Panc1 (cell line): ENCODE data around the gene FAM227A. TPM values are rescaled to one million over a fixed set of nuclear protein-coding genes. Genes with fewer than 3 reads are reported as not detected.

Experiments used
- ATAC-seq: fragments of 200-7000 bp; cut with Tn5 transposase; 2 replicates; pipeline ENCODE4 v1.9.1; 2020; ENCODE audit warnings: mild to moderate bottlenecking, moderate library complexity
- BruUV-seq: library from RNA; stranded (reverse); fragments of 400-500 nt; replicated peaks from 2 replicates; lab custom pipeline; 2021; lab: Mats Ljungman, UMichigan
- CTCF ChIA-PET: fragments of 300-600 bp; sonication (Branson Sonifier 250); formaldehyde crosslinking; loops from one replicate; lab custom pipeline; 2022; ENCODE audit warnings: antibody characterized with exemption; lab: Charles Lee
- POLR2A ChIA-PET: fragments of 300-600 bp; sonication (Branson Sonifier 250); formaldehyde crosslinking; loops from one replicate; lab custom pipeline; 2022; ENCODE audit warnings: antibody characterized with exemption; lab: Charles Lee
- DNase-seq: peaks from one replicate; pipeline ENCODE4 v3.0.0-alpha.2; 2010; ENCODE audit warnings: low read depth, low spot score
- H3K27ac ChIP-seq: 2 replicates; pipeline ENCODE4 v1.5.1; 2011; ENCODE audit warnings: mild to moderate bottlenecking, low read length, inconsistent platforms
- H3K27me3 ChIP-seq: fragments of 200-500 bp; sonication (Bioruptor generic); 2 replicates; pipeline ENCODE4 v1.6.0; 2014; ENCODE audit warnings: low read length, inconsistent platforms; ENCODE audit not compliant: control insufficient read depth, insufficient read depth
- H3K36me3 ChIP-seq: fragments of 200-500 bp; sonication (Bioruptor generic); 2 replicates; pipeline ENCODE4 v1.5.1; 2014; ENCODE audit warnings: inconsistent platforms, mild to moderate bottlenecking, low read length, moderate library complexity; ENCODE audit not compliant: control insufficient read depth, insufficient read depth
- H3K4me1 ChIP-seq: 2 replicates; pipeline ENCODE4 v1.5.1; 2011; ENCODE audit warnings: inconsistent platforms, mild to moderate bottlenecking, low read length, moderate library complexity; ENCODE audit not compliant: control insufficient read depth, insufficient read depth
- H3K4me3 ChIP-seq, 2 experiments: 2 replicates each; pipeline ENCODE4 v1.5.1; 2011 to 2012; ENCODE audit warnings: low read depth in 2 of 2, low read length in 2 of 2, mild to moderate bottlenecking in 2 of 2, inconsistent platforms in 1 of 2, moderate library complexity in 1 of 2
- H3K9me3 ChIP-seq: fragments of 200-500 bp; sonication (Bioruptor generic); 2 replicates; pipeline ENCODE4 v1.5.1; 2014; ENCODE audit warnings: low read depth, mild to moderate bottlenecking, inconsistent platforms, low read length, moderate library complexity; ENCODE audit not compliant: control insufficient read depth, insufficient read depth
- POLR2AphosphoS5 ChIP-seq: IDR thresholded peaks from 2 replicates; pipeline ENCODE4 v1.6.1; 2012; ENCODE audit warnings: mild to moderate bottlenecking, low read depth, low read length, moderate library complexity
- SIN3A ChIP-seq: IDR thresholded peaks from 2 replicates; pipeline ENCODE4 v1.6.1; 2012; ENCODE audit warnings: low read depth, mild to moderate bottlenecking, low read length, moderate library complexity, borderline replicate concordance; ENCODE audit not compliant: insufficient read depth
- TCF7L2 ChIP-seq: IDR thresholded peaks from 2 replicates; pipeline ENCODE4 v1.6.1; 2011; ENCODE audit warnings: mild to moderate bottlenecking, low read depth, low read length, inconsistent platforms
- in situ Hi-C: cut with HindIII; loops from 2 replicates; pipeline ENCODE4 v1.10.0; 2016; ENCODE audit warnings: low sequenced_read_pairs, low pct_unique_long_range_greater_than_20kb
- intact Hi-C: fragments of 100-400 bp; cut with micrococcal nuclease; formaldehyde crosslinking; loops from one replicate; pipeline ENCODE4 v1.10.0; 2022; ENCODE audit not compliant: unreplicated experiment
- total RNA-seq: library from RNA; stranded (reverse); gene quantifications from one replicate; pipeline ENCODE4 v1.2.1, GENCODE V29; 2021; ENCODE audit not compliant: unreplicated experiment
- TF ChIP-seq, protein P1 (sequence below): fragments of 450-650 bp; IDR thresholded peaks from 2 replicates; pipeline ENCODE4 v1.5.1; 2017; ENCODE audit warnings: mild to moderate bottlenecking
- TF ChIP-seq, protein P2 (sequence below), 2 experiments: IDR thresholded peaks; 2 replicates each; pipeline ENCODE4 v1.6.1; 2011 to 2012; ENCODE audit warnings: low read depth in 2 of 2, control low read depth in 1 of 2, low read length in 1 of 2, mild to moderate bottlenecking in 1 of 2, moderate library complexity in 1 of 2; ENCODE audit not compliant: insufficient read depth in 1 of 2

Gene FAM227A
- total RNA-seq, 1 experiment from 2014 or later = 2.4 TPM

DNA sequence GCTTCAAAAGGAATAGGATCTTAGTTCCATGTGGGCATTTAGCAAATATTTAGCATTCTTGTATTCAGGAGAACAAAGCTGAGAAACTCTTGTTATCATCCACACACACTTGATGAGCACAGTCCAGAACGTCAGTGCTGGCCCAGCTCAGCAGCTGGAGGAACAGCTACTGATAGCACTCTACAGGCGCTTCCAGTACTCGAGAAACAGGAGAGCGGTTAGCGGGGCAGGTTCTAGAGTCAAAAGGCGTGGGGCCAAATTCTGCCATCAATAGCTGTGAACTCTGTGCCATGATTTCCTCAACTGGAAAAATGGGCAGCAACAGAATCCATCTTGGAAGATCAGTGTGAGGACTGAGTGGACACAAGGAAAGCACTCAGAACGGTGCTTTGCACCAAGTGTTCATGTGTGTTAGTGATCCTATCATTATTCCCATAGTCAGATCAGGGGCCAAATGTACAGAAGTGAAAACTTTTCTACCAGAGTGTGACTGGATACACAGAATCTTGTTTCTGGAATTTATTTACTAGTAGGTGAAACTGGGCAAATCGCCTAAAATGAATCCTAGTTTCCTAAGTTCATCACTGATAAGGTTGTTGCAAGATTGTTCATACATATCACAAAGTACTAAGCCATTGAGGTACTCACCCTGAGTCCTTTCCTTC lies 41.4 kb upstream of the FAM227A start:
- no peaks in the 10 kb centered on the region for H3K9me3 ChIP-seq
- DNase-seq (no peak), ATAC-seq (no peak)
- no peaks in the 10 kb centered on the region; the same call in 1 of the 2 replicates for H3K36me3 ChIP-seq
- no TSS peak for BruUV-seq
- H3K27ac ChIP-seq = peak overlapping the region; percentile 46
- in situ Hi-C loops = no loop called here
- CTCF ChIA-PET = no interaction called here
- H3K4me3 ChIP-seq = peak overlapping the region; percentile 69 to 75
- POLR2A ChIA-PET = interaction anchor here (1.0 kb wide), 1 partner anchor 16 kb away, joined by 3 read pairs; the partner anchor contains the start of gene TOMM22
- TF ChIP-seq SIN3A (no peak), POLR2AphosphoS5 (no peak), TCF7L2 (no peak)
- TF ChIP-seq, protein P1, sequence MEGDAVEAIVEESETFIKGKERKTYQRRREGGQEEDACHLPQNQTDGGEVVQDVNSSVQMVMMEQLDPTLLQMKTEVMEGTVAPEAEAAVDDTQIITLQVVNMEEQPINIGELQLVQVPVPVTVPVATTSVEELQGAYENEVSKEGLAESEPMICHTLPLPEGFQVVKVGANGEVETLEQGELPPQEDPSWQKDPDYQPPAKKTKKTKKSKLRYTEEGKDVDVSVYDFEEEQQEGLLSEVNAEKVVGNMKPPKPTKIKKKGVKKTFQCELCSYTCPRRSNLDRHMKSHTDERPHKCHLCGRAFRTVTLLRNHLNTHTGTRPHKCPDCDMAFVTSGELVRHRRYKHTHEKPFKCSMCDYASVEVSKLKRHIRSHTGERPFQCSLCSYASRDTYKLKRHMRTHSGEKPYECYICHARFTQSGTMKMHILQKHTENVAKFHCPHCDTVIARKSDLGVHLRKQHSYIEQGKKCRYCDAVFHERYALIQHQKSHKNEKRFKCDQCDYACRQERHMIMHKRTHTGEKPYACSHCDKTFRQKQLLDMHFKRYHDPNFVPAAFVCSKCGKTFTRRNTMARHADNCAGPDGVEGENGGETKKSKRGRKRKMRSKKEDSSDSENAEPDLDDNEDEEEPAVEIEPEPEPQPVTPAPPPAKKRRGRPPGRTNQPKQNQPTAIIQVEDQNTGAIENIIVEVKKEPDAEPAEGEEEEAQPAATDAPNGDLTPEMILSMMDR = no peak
- TF ChIP-seq, protein P2, sequence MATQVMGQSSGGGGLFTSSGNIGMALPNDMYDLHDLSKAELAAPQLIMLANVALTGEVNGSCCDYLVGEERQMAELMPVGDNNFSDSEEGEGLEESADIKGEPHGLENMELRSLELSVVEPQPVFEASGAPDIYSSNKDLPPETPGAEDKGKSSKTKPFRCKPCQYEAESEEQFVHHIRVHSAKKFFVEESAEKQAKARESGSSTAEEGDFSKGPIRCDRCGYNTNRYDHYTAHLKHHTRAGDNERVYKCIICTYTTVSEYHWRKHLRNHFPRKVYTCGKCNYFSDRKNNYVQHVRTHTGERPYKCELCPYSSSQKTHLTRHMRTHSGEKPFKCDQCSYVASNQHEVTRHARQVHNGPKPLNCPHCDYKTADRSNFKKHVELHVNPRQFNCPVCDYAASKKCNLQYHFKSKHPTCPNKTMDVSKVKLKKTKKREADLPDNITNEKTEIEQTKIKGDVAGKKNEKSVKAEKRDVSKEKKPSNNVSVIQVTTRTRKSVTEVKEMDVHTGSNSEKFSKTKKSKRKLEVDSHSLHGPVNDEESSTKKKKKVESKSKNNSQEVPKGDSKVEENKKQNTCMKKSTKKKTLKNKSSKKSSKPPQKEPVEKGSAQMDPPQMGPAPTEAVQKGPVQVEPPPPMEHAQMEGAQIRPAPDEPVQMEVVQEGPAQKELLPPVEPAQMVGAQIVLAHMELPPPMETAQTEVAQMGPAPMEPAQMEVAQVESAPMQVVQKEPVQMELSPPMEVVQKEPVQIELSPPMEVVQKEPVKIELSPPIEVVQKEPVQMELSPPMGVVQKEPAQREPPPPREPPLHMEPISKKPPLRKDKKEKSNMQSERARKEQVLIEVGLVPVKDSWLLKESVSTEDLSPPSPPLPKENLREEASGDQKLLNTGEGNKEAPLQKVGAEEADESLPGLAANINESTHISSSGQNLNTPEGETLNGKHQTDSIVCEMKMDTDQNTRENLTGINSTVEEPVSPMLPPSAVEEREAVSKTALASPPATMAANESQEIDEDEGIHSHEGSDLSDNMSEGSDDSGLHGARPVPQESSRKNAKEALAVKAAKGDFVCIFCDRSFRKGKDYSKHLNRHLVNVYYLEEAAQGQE (IDR thresholded peaks at IDR 0.05; ENCODE audit: insufficient read depth in 1 of 2, low read depth in 2 of 2, low read length in 1 of 2) = no peak
- peaks cover 19% of the 10 kb centered on the region for H3K4me1 ChIP-seq
- no peaks in the 10 kb centered on the region for H3K27me3 ChIP-seq
- intact Hi-C loops = no loop called here

DNA sequence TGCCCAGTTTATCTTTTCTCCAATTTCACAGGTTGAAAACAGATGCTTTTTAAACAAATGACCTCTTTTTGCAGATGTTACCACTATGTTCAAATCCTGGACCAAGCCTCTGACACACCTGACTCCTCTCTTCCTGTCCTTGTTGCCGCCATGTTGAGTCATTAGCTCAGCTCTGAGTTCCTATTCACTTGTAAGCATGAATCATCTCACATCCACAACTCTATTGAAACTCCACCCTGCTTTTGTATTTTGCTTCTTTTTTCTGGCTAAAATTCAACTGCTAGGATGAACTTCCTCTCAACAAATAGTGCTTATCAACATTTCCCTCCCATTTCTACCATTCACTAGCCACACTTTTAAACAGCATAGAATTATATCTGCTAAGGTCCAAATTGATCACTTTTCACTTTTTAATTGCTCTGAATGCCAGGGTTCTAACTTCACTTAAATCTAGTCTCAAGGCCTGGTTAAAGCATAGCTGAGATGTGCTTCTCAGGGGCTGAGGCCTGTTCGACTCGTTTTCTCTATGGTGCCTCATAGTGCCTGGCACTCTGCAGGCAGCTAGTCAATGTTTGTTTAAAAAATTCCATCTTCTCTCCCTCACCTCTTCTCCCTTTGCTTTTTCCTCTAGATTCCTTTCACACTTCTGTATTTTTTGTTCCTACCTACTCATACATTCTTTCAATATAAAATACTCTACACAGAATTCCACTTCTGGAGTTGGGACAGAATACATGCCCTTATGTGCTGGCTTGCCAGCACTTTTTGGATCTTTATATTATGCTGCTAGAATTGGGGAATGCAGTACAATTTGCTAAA lies 40.6 kb upstream of the FAM227A start:
- Histone ChIP-seq H3K36me3 (no peaks in the 10 kb centered on the region; the same call in 1 of the 2 replicates), H3K4me1 (peaks cover 19% of the 10 kb centered on the region), H3K27me3 (no peaks in the 10 kb centered on the region), H3K9me3 (no peaks in the 10 kb centered on the region), H3K4me3 (peak overlapping the region; percentile 21 to 75; a peak in 2 of 4 replicates), H3K27ac (peak overlapping the region; percentile 46)
- DNase-seq = no peak
- ChIA-PET POLR2A (no interaction called here), CTCF (no interaction called here)
- in situ Hi-C loops = no loop called here
- no TSS peak for BruUV-seq
- ATAC-seq = no peak
- TF ChIP-seq POLR2AphosphoS5 (no peak), TCF7L2 (no peak), SIN3A (no peak)
- TF ChIP-seq, protein P1 = no peak
- TF ChIP-seq, protein P2 (IDR thresholded peaks at IDR 0.05; ENCODE audit: insufficient read depth in 1 of 2, low read depth in 2 of 2, low read length in 1 of 2) = no peak
- intact Hi-C loops = no loop called here
